GM12878 (cell line): ENCODE results near the gene RGP1.

Experiments
- POLR2AphosphoS5 ChIP-seq: IDR thresholded peaks from 2 replicates; pipeline ENCODE4 v1.6.1; 2011; ENCODE audit warnings: mild to moderate bottlenecking, low read length, inconsistent platforms
- TF ChIP-seq, protein P1 (sequence below), 3 experiments: IDR thresholded peaks in 2 of 3; conservative IDR thresholded peaks in 1 of 3; 2 replicates each; pipeline ENCODE4 v1.5.1; 2011; ENCODE audit warnings: low read depth in 3 of 3, low read length in 3 of 3, mild to moderate bottlenecking in 3 of 3, control low read depth in 2 of 3, moderate library complexity in 2 of 3, inconsistent platforms in 1 of 3, mixed read lengths in 1 of 3; ENCODE audit not compliant: control insufficient read depth in 2 of 3, insufficient read depth in 1 of 3; ENCODE audit errors: extremely low read depth in 1 of 3

DNA sequence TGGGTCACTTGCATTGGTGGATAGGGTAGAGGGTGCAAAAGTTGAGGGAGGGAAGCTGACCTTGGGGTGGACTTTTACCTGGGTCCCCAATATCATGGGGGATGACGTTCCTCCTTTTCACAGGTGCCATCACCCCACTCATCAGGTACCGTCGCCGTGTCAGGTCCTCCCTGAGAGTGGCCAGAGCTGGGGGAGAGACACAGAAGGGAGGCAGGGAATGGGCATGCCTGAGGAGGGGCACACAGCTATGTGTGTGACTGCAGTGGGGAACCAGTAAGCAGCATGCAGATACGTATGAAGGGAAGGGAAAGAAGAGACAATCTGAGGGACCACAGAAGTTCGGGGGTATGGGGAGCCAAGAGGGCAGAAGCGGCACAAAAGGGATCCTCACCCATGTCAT, 10.2 kb upstream of the RGP1 start:
- TF ChIP-seq, protein P1, sequence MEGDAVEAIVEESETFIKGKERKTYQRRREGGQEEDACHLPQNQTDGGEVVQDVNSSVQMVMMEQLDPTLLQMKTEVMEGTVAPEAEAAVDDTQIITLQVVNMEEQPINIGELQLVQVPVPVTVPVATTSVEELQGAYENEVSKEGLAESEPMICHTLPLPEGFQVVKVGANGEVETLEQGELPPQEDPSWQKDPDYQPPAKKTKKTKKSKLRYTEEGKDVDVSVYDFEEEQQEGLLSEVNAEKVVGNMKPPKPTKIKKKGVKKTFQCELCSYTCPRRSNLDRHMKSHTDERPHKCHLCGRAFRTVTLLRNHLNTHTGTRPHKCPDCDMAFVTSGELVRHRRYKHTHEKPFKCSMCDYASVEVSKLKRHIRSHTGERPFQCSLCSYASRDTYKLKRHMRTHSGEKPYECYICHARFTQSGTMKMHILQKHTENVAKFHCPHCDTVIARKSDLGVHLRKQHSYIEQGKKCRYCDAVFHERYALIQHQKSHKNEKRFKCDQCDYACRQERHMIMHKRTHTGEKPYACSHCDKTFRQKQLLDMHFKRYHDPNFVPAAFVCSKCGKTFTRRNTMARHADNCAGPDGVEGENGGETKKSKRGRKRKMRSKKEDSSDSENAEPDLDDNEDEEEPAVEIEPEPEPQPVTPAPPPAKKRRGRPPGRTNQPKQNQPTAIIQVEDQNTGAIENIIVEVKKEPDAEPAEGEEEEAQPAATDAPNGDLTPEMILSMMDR (IDR thresholded peaks at IDR 0.05 in 2 of 3, conservative IDR thresholded peaks at IDR 0.05 in 1 of 3; ENCODE audit: control insufficient read depth in 2 of 3, extremely low read depth in 1 of 3, insufficient read depth in 1 of 3, low read depth in 3 of 3, low read length in 3 of 3), result no peak
- TF ChIP-seq POLR2AphosphoS5, result no peak
